ENCODE results near the gene PXMP4.

PXMP4 gene

DNA sequence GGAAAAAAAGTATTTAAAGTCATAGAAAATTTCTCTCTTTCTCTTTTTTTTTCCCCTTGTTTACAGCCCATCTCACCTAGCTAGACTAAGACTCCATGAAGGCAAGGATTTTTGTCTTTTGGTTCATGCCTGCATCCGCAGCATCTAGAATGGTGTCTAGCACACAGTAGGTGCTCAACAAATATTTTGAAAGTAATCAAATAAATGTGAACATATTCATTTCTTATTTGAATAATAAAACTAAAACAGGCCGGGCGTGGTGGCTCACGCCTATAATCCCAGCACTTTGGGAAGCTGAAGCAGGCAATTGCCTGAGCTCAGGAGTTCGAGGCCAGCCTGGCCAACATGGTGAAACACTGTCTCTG, 7.0 kb upstream of the PXMP4 start:
- Histone ChIP-seq H3K4me3 (ENCODE audit: low read length) (no peak overlapping the region), H3K27me3 (ENCODE audit: control insufficient read depth, low read length) (no peaks in the 10 kb centered on the region), H3K27ac (ENCODE audit: low read depth, low read length) (no peak overlapping the region), H3F3A (ENCODE audit: control insufficient read depth, insufficient read depth) (peaks cover 6% of the 10 kb centered on the region; the same call in 1 of the 2 replicates), H4K20me1 (ENCODE audit: control insufficient read depth, insufficient read depth, low read depth, low read length) (no peaks in the 10 kb centered on the region), H3K79me2 (ENCODE audit: control insufficient read depth, low read length) (no peaks in the 10 kb centered on the region), H3K36me3 (ENCODE audit: control insufficient read depth, low read length) (no peaks in the 10 kb centered on the region), H3K9me3 (ENCODE audit: control insufficient read depth, insufficient read depth, low read length) (no peaks in the 10 kb centered on the region), H3K4me2 (ENCODE audit: low read length) (no peak overlapping the region), H3K9me2 (replicated peaks; ENCODE audit: control insufficient read depth, low read length) (no peaks in the 10 kb centered on the region), H3K4me1 (ENCODE audit: control insufficient read depth, low read length) (peaks cover 6% of the 10 kb centered on the region)
- TF ChIP-seq, protein P1, sequence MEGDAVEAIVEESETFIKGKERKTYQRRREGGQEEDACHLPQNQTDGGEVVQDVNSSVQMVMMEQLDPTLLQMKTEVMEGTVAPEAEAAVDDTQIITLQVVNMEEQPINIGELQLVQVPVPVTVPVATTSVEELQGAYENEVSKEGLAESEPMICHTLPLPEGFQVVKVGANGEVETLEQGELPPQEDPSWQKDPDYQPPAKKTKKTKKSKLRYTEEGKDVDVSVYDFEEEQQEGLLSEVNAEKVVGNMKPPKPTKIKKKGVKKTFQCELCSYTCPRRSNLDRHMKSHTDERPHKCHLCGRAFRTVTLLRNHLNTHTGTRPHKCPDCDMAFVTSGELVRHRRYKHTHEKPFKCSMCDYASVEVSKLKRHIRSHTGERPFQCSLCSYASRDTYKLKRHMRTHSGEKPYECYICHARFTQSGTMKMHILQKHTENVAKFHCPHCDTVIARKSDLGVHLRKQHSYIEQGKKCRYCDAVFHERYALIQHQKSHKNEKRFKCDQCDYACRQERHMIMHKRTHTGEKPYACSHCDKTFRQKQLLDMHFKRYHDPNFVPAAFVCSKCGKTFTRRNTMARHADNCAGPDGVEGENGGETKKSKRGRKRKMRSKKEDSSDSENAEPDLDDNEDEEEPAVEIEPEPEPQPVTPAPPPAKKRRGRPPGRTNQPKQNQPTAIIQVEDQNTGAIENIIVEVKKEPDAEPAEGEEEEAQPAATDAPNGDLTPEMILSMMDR (IDR thresholded peaks at IDR 0.05; ENCODE audit: low read depth, low read length, poor library complexity, severe bottlenecking): no peak
- TF ChIP-seq EZH2phosphoT487 (IDR thresholded peaks at IDR 0.05; ENCODE audit: borderline replicate concordance, low read length): no peak

DNA sequence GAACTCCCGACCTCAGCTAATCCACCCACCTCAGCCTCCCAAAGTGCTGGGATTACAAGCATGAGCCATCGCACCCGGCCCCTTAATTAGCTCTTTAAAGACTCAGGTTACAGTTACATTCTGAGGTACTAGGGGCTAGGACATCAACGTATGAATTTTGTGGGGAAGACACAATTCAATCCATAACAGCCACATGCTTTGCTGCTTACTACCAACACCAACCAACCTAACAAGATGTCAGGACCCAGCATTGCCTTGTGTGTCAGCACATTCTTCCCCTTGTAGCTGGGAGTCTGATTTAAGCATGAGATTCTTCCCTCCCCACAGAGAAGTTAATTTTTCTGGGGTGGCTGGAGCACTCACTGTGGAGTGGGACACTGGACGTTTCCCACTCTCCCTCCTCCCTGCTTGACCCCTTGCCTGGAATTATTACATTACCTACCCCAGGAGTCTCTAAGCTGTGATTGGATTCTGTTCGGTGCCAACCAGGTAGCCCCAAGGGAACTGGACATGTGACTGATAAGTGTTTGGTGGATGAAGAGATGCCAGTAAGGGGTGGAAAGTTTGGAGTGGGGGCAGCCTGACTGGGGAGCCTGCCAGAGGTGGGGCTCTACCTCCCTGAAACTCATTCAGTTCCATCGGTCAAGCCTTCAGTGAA, 5.6 kb upstream of the PXMP4 start:
- Histone ChIP-seq H3K27ac (ENCODE audit: low read depth, low read length) (no peak overlapping the region), H4K20me1 (ENCODE audit: control insufficient read depth, insufficient read depth, low read depth, low read length) (no peaks in the 10 kb centered on the region), H3K9me3 (ENCODE audit: control insufficient read depth, insufficient read depth, low read length) (no peaks in the 10 kb centered on the region), H3F3A (ENCODE audit: control insufficient read depth, insufficient read depth) (peaks cover 6% of the 10 kb centered on the region; the same call in 1 of the 2 replicates), H3K79me2 (ENCODE audit: control insufficient read depth, low read length) (no peaks in the 10 kb centered on the region), H3K4me3 (ENCODE audit: low read length) (no peak overlapping the region), H3K4me2 (ENCODE audit: low read length) (no peak overlapping the region), H3K27me3 (ENCODE audit: control insufficient read depth, low read length) (no peaks in the 10 kb centered on the region), H3K4me1 (ENCODE audit: control insufficient read depth, low read length) (peaks cover 3% of the 10 kb centered on the region), H3K9me2 (replicated peaks; ENCODE audit: control insufficient read depth, low read length) (no peaks in the 10 kb centered on the region), H3K36me3 (ENCODE audit: control insufficient read depth, low read length) (no peaks in the 10 kb centered on the region)
- TF ChIP-seq, protein P1 (IDR thresholded peaks at IDR 0.05; ENCODE audit: low read depth, low read length, poor library complexity, severe bottlenecking): no peak
- TF ChIP-seq EZH2phosphoT487 (IDR thresholded peaks at IDR 0.05; ENCODE audit: borderline replicate concordance, low read length): no peak

DNA sequence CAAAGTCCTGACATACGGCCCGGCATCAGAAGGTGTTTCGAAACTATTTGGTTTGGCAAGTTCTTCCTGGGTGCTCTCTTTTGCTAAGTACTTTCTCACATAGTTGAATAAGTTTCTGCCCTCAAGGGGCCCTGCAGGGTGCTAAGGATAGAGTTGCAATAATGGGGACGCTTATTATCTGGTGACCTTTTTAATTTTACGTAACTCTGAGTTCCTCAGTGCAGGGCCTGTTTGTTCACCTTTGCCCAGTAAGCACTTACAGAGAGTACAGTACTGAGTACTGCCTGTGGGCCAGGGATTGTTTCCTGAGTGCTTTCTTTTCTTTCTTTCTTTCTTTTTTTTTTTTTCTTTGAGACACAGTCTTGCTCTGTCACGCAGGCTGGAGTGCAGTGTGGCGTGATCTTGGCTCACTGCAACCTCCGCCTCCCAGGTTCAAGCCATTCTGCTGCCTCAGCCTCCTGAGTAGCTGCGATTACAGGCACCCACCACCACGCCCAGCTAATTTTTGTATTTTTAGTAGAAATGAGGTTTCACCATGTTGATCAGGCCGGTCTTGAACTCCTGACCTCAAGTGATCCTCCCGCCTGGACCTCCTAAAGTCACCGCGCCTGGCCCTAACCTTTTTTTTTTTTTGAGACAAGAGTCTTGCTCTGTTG, 4.5 kb upstream of the PXMP4 start:
- no peaks in the 10 kb centered on the region for H3K9me3 ChIP-seq (ENCODE audit: control insufficient read depth, insufficient read depth, low read length)
- H3K27ac ChIP-seq (ENCODE audit: low read depth, low read length): no peak overlapping the region
- H3K27me3 ChIP-seq (ENCODE audit: control insufficient read depth, low read length): no peaks in the 10 kb centered on the region
- peaks cover 6% of the 10 kb centered on the region; the same call in 1 of the 2 replicates for H3F3A ChIP-seq (ENCODE audit: control insufficient read depth, insufficient read depth)
- H3K4me3 ChIP-seq (ENCODE audit: low read length): no peak overlapping the region
- peaks cover 13% of the 10 kb centered on the region for H3K4me1 ChIP-seq (ENCODE audit: control insufficient read depth, low read length)
- H3K9me2 ChIP-seq (replicated peaks; ENCODE audit: control insufficient read depth, low read length): no peaks in the 10 kb centered on the region
- no peak overlapping the region for H3K4me2 ChIP-seq (ENCODE audit: low read length)
- H3K36me3 ChIP-seq (ENCODE audit: control insufficient read depth, low read length): no peaks in the 10 kb centered on the region
- H3K79me2 ChIP-seq (ENCODE audit: control insufficient read depth, low read length): peaks cover under 1% of the 10 kb centered on the region; the same call in 1 of the 2 replicates
- TF ChIP-seq EZH2phosphoT487 (IDR thresholded peaks at IDR 0.05; ENCODE audit: borderline replicate concordance, low read length): no peak
- TF ChIP-seq, protein P1 (IDR thresholded peaks at IDR 0.05; ENCODE audit: low read depth, low read length, poor library complexity, severe bottlenecking): no peak
- H4K20me1 ChIP-seq (ENCODE audit: control insufficient read depth, insufficient read depth, low read depth, low read length): no peaks in the 10 kb centered on the region
